ENCODE data around the gene MRGPRF. TPM values are rescaled to one million over a fixed set of nuclear protein-coding genes. Genes with fewer than 3 reads are reported as not detected.

The MRGPRF gene
- total RNA-seq, 1 experiment from 2014 or later = 0.35 TPM

- Histone ChIP-seq H3K27me3 (ENCODE audit: insufficient read depth, low read depth) (no peaks in the 10 kb centered on the region), H3K79me2 (ENCODE audit: low read depth) (no peaks in the 10 kb centered on the region), H3K27ac (no peak overlapping the region), H3F3A (ENCODE audit: insufficient read depth, low read depth) (no peaks in the 10 kb centered on the region), H3K9me2 (ENCODE audit: insufficient read depth) (no peaks in the 10 kb centered on the region), H4K20me1 (ENCODE audit: insufficient read depth) (peaks cover 4% of the 10 kb centered on the region), H3K9me3 (ENCODE audit: insufficient read depth, low read depth) (no peaks in the 10 kb centered on the region), H3K4me1 (replicated peaks; ENCODE audit: insufficient read depth) (no peaks in the 10 kb centered on the region), H3K4me2 (no peak overlapping the region), H3K4me3 (no peak overlapping the region), H3K36me3 (ENCODE audit: low read depth) (no peaks in the 10 kb centered on the region), H2AFZ (no peak overlapping the region)
- CTCF ChIA-PET = no interaction called here
- POLR2A ChIA-PET (ENCODE audit: unreplicated experiment) = interaction anchor here (0.6 kb wide), 1 partner anchor 17 kb away, joined by 3 read pairs; no protein-coding TSS in a partner anchor
- TF ChIP-seq CTCF (conservative IDR thresholded peaks at IDR 0.05) = no peak
- no peak for TF ChIP-seq EZH2 (IDR thresholded peaks at IDR 0.05; ENCODE audit: low read depth)
- BruUV-seq (replicated peaks) = no TSS peak
- no peak for DNase-seq
- intact Hi-C loops (cut with micrococcal nuclease; ENCODE audit: unreplicated experiment) = no loop called here
Measured at GRCh38 chr11:69060806-69061712, 48.0 kb upstream of the MRGPRF start.

GRCh38 chr11:69059985-69060384 lies 46.9 kb upstream of the MRGPRF start:
- intact Hi-C loops (cut with micrococcal nuclease; ENCODE audit: unreplicated experiment) = no loop called here
- CTCF ChIA-PET = no interaction called here
- Histone ChIP-seq H3K4me3 (no peak overlapping the region), H3K9me3 (ENCODE audit: insufficient read depth, low read depth) (no peaks in the 10 kb centered on the region), H3F3A (ENCODE audit: insufficient read depth, low read depth) (no peaks in the 10 kb centered on the region), H2AFZ (no peak overlapping the region), H3K27me3 (ENCODE audit: insufficient read depth, low read depth) (no peaks in the 10 kb centered on the region), H4K20me1 (ENCODE audit: insufficient read depth) (peaks cover 4% of the 10 kb centered on the region), H3K27ac (no peak overlapping the region), H3K4me2 (no peak overlapping the region), H3K4me1 (replicated peaks; ENCODE audit: insufficient read depth) (no peaks in the 10 kb centered on the region), H3K36me3 (ENCODE audit: low read depth) (no peaks in the 10 kb centered on the region), H3K9me2 (ENCODE audit: insufficient read depth) (no peaks in the 10 kb centered on the region), H3K79me2 (ENCODE audit: low read depth) (no peaks in the 10 kb centered on the region)
- TF ChIP-seq CTCF (conservative IDR thresholded peaks at IDR 0.05) (no peak), EZH2 (IDR thresholded peaks at IDR 0.05; ENCODE audit: low read depth) (no peak)
- POLR2A ChIA-PET (ENCODE audit: unreplicated experiment) = no interaction called here
- DNase-seq = no peak
- BruUV-seq (replicated peaks) = no TSS peak

- H2AFZ ChIP-seq = no peak overlapping the region
- H3K4me3 ChIP-seq = no peak overlapping the region
- H3K36me3 ChIP-seq (ENCODE audit: low read depth) = no peaks in the 10 kb centered on the region
- no peaks in the 10 kb centered on the region for H3K27me3 ChIP-seq (ENCODE audit: insufficient read depth, low read depth)
- POLR2A ChIA-PET (ENCODE audit: unreplicated experiment) = no interaction called here
- no peaks in the 10 kb centered on the region for H3K4me1 ChIP-seq (replicated peaks; ENCODE audit: insufficient read depth)
- no peak overlapping the region for H3K27ac ChIP-seq
- H3K9me2 ChIP-seq (ENCODE audit: insufficient read depth) = no peaks in the 10 kb centered on the region
- H3K9me3 ChIP-seq (ENCODE audit: insufficient read depth, low read depth) = no peaks in the 10 kb centered on the region
- CTCF ChIA-PET = no interaction called here
- intact Hi-C loops (cut with micrococcal nuclease; ENCODE audit: unreplicated experiment) = no loop called here
- no TSS peak for BruUV-seq (replicated peaks)
- H3F3A ChIP-seq (ENCODE audit: insufficient read depth, low read depth) = no peaks in the 10 kb centered on the region
- DNase-seq = no peak
- TF ChIP-seq CTCF (conservative IDR thresholded peaks at IDR 0.05) (no peak), EZH2 (IDR thresholded peaks at IDR 0.05; ENCODE audit: low read depth) (no peak)
- H4K20me1 ChIP-seq (ENCODE audit: insufficient read depth) = peaks cover 7% of the 10 kb centered on the region
- H3K4me2 ChIP-seq = no peak overlapping the region
- no peaks in the 10 kb centered on the region for H3K79me2 ChIP-seq (ENCODE audit: low read depth)
Measured at GRCh38 chr11:69059429-69059828, 46.4 kb upstream of the MRGPRF start.

Measured in PC-9 (cell line).